Activated T-cell treated with anti-CD3 and anti-CD28 coated beads, Interleukin-2, amount 50 U/mL, for 1 hour (primary cell): Measurements from ENCODE around the gene RAI14.

ENCODE experiments used
- DNase-seq: peaks from one replicate; pipeline ENCODE4 v3.0.0-alpha.2; 2020

RAI14 gene

GRCh38 chr5:34648039-34648839 is 7.9 kb upstream of the RAI14 start:
- DNase-seq: no peak

- DNase-seq: no peak
These were observed 7.3 kb upstream of the RAI14 start for GRCh38 chr5:34648840-34649158.

GRCh38 chr5:34651791-34652190 is 4.3 kb upstream of the RAI14 start:
- DNase-seq: no peak

GRCh38 chr5:34652466-34652865 is 3.7 kb upstream of the RAI14 start:
- DNase-seq: no peak

- no peak for DNase-seq
These were observed 3.2 kb upstream of the RAI14 start for GRCh38 chr5:34652914-34653313.

GRCh38 chr5:34653708-34654107 is 2.4 kb upstream of the RAI14 start:
- no peak for DNase-seq

GRCh38 chr5:34655354-34655991 is 655 bp upstream of the RAI14 start:
- peak; percentile 18 for DNase-seq

- DNase-seq: peak; percentile 18
These were observed 659 bp downstream of the RAI14 start for GRCh38 chr5:34656700-34657273.

GRCh38 chr5:34657274-34657921 is 1.3 kb downstream of the RAI14 start:
- no peak for DNase-seq

- no peak for DNase-seq
These were observed 1.9 kb downstream of the RAI14 start for GRCh38 chr5:34657988-34658387.

- DNase-seq: no peak
These were observed 3.0 kb downstream of the RAI14 start for GRCh38 chr5:34659168-34659567.

GRCh38 chr5:34660444-34660843 is 4.3 kb downstream of the RAI14 start:
- DNase-seq: no peak

GRCh38 chr5:34663771-34664496 is 7.8 kb downstream of the RAI14 start:
- DNase-seq: no peak

GRCh38 chr5:34666392-34667080 is 10.4 kb downstream of the RAI14 start:
- DNase-seq: no peak

- DNase-seq: no peak
These were observed 11.6 kb downstream of the RAI14 start for GRCh38 chr5:34667705-34668104.

- no peak for DNase-seq
These were observed 13.9 kb downstream of the RAI14 start for GRCh38 chr5:34669931-34670516.

GRCh38 chr5:34672196-34672595 is 16.1 kb downstream of the RAI14 start:
- no peak for DNase-seq

- no peak for DNase-seq
These were observed 17.5 kb downstream of the RAI14 start for GRCh38 chr5:34673463-34674125.

GRCh38 chr5:34674187-34674586 is 18.1 kb downstream of the RAI14 start:
- no peak for DNase-seq

GRCh38 chr5:34675857-34676256 is 19.7 kb downstream of the RAI14 start:
- no peak for DNase-seq

- no peak for DNase-seq
These were observed 20.3 kb downstream of the RAI14 start for GRCh38 chr5:34676416-34676815.

GRCh38 chr5:34677428-34677827 is 21.3 kb downstream of the RAI14 start:
- no peak for DNase-seq
